Measurements from ENCODE around the gene EIF4E1B.

EIF4E1B gene

GRCh38 chr5:176694146-176694545, 63.7 kb downstream of the EIF4E1B start:
- DNase-seq: no peak

GRCh38 chr5:176694631-176695030, 64.2 kb downstream of the EIF4E1B start:
- no peak for DNase-seq

DNA sequence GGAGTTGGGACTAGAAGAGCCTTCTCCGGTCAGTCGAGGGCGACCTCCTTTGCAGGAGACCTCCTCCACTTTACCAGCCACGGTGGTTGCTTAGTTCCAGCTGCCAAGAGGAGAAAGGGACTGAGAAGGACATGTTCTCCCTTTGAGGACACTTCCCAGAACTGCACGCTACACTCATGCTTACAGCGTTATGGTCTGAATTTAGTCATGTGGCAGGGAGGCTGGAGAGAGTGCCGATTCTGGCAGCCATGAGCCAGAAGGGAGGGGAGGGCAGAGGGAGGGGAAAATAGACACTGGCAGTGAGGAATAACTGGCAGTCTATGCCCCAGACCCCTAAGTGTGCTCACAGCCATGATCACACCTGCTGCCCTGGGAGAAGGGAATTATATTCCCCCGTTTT, 64.6 kb downstream of the EIF4E1B start:
- no peak for DNase-seq
